HEK293T (cell line): ENCODE data around the gene TLE4.

ENCODE experiments used
- ARNT ChIP-seq: fragments of 450-650 bp; IDR thresholded peaks from 2 replicates; pipeline ENCODE4 v1.6.1; 2017; ENCODE audit warnings: mild to moderate bottlenecking
- BHLHE40 ChIP-seq: fragments of 450-650 bp; IDR thresholded peaks from 2 replicates; pipeline ENCODE4 v1.6.1; 2016; ENCODE audit warnings: mild to moderate bottlenecking, moderate library complexity, borderline replicate concordance
- CTBP1 ChIP-seq: fragments of 450-650 bp; IDR thresholded peaks from 2 replicates; pipeline ENCODE4 v1.6.1; 2016; ENCODE audit warnings: borderline replicate concordance
- ELF4 ChIP-seq: fragments of 450-650 bp; IDR thresholded peaks from 2 replicates; pipeline ENCODE4 v1.6.1; 2017; ENCODE audit warnings: antibody characterized with exemption
- FOXK2 ChIP-seq: fragments of 450-650 bp; IDR thresholded peaks from 2 replicates; pipeline ENCODE4 v1.6.1; 2016; ENCODE audit warnings: mild to moderate bottlenecking
- FOXM1 ChIP-seq: fragments of 450-650 bp; IDR thresholded peaks from 2 replicates; pipeline ENCODE4 v1.6.1; 2017; ENCODE audit warnings: mild to moderate bottlenecking, borderline replicate concordance
- LEF1 ChIP-seq: fragments of 450-650 bp; IDR thresholded peaks from 2 replicates; pipeline ENCODE4 v1.6.1; 2017; ENCODE audit warnings: mild to moderate bottlenecking, borderline replicate concordance
- NFRKB ChIP-seq: fragments of 450-650 bp; IDR thresholded peaks from 2 replicates; pipeline ENCODE4 v1.6.1; 2016; ENCODE audit warnings: mild to moderate bottlenecking, moderate library complexity
- SP1 ChIP-seq: fragments of 450-650 bp; IDR thresholded peaks from 2 replicates; pipeline ENCODE4 v1.6.1; 2017
- SUZ12 ChIP-seq: fragments of 450-650 bp; IDR thresholded peaks from 2 replicates; pipeline ENCODE4 v1.6.1; 2016; ENCODE audit warnings: mild to moderate bottlenecking
- TARDBP ChIP-seq: fragments of 450-650 bp; IDR thresholded peaks from 2 replicates; pipeline ENCODE4 v1.6.1; 2016
- ZNF384 ChIP-seq: fragments of 450-650 bp; IDR thresholded peaks from 2 replicates; pipeline ENCODE4 v1.6.1; 2016
- TF ChIP-seq, protein P1 (sequence below): fragments of 450-650 bp; IDR thresholded peaks from 2 replicates; pipeline ENCODE4 v1.6.1; 2016

DNA sequence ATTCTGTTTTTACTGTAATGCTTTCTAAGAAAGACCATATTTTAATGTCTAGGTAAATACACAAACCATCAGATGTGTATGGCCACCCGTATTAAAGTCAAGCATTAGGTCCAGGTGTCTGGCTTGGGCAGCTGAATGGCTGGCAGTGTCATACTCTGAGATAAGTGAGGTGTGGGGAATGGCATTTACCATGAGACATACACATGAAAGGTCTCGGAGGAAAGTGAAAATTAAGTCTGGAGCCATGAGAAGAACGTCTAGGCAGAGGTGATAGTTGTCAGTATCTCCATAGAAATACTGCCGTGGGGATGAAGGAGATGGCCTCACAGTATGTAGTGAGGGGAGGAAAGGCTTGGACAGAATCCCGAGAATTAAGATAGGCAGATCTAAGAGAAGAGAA is 164.3 kb downstream of the TLE4 start:
- TF ChIP-seq, protein P1, sequence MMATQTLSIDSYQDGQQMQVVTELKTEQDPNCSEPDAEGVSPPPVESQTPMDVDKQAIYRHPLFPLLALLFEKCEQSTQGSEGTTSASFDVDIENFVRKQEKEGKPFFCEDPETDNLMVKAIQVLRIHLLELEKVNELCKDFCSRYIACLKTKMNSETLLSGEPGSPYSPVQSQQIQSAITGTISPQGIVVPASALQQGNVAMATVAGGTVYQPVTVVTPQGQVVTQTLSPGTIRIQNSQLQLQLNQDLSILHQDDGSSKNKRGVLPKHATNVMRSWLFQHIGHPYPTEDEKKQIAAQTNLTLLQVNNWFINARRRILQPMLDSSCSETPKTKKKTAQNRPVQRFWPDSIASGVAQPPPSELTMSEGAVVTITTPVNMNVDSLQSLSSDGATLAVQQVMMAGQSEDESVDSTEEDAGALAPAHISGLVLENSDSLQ, result no peak
- TF ChIP-seq BHLHE40 (no peak), SP1 (no peak), FOXK2 (no peak), SUZ12 (no peak), ELF4 (no peak), TARDBP (no peak), ARNT (no peak), LEF1 (no peak), FOXM1 (no peak), CTBP1 (no peak), ZNF384 (no peak), NFRKB (no peak)
